Retinal pigment epithelial cell (primary cell): ENCODE data around the gene MRRF.

Experiments used
- DNase-seq: peaks from one replicate; pipeline ENCODE4 v3.0.0-alpha.2; 2010; ENCODE audit warnings: low read depth
- H3K4me3 ChIP-seq: 2 replicates; pipeline ENCODE4 v1.5.1; 2011; ENCODE audit warnings: mild to moderate bottlenecking, low read length, control low read depth, moderate library complexity
- CTCF ChIP-seq: conservative IDR thresholded peaks from 2 replicates; pipeline ENCODE4 v1.5.1; 2011; ENCODE audit warnings: low read depth, low read length, control low read depth, inconsistent platforms

MRRF gene

DNA sequence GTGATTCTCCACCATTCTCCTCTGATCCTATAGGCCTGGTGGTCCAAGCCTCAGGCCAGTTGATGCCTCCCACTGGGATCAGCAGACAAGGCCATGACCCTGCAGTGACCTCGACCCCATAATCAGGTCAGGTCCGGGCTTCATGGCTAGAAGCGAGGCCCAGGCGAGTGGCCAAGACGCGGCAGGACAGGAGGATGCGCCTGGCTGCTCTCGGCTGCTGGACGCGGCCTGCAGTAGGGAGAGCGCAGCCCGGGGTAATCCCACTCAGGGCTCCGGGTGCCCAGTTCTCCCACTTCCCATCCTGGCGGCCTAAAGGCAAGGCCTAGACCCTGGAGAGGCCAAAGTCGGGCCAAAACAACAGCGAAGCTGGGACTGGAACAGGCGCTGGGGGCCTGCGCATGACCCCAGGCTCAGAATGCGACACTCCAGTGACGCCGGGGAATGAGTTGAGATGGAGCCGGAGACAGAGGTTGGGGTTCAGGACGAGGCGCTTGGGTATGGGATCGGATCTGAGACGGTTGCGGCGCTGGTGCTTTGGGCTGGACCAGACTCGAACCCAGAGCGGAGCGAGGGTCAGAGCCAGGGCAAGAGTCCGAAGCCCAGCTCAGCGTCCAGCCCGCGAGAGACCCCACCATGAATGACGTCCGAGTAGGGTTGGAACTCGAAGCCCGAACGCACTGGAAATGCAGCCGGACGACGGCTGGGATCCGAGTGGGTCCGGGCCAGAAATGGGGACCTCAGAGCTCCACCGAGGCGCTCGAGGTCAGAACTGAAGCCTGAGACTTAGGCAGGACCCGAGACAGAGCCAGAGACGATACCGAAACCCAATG lies 39.2 kb upstream of the MRRF start:
- TF ChIP-seq CTCF: no peak
- DNase-seq: no peak
- no peak overlapping the region for H3K4me3 ChIP-seq

GRCh38 chr9:122226142-122226757 lies 38.4 kb upstream of the MRRF start:
- no peak for DNase-seq
- no peak for TF ChIP-seq CTCF
- no peak overlapping the region for H3K4me3 ChIP-seq

- H3K4me3 ChIP-seq: no peak overlapping the region
- no peak for TF ChIP-seq CTCF
- no peak for DNase-seq
Observed at GRCh38 chr9:122226758-122227574, 37.7 kb upstream of the MRRF start.

DNA sequence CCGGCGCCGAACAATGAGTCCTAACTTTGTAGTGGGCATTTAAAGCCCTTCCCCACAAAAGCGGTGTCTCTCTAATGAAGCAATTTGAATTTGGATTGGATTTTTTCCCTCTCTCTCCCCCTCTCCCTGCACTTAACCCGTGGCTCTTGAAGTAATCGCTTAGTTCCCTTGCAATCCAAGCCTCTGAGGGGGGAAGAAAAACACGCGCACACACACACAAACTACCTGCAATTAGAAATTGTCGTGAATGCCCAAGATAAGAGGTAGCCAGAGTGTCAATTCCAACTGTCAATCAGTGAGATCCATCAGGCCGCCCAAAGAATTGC lies 37.1 kb upstream of the MRRF start:
- no peak overlapping the region for H3K4me3 ChIP-seq
- no peak for TF ChIP-seq CTCF
- no peak for DNase-seq

- no peak for TF ChIP-seq CTCF
- no peak overlapping the region for H3K4me3 ChIP-seq
- DNase-seq: no peak
Observed at GRCh38 chr9:122228191-122228567, 36.5 kb upstream of the MRRF start.

GRCh38 chr9:122228568-122229484 lies 35.9 kb upstream of the MRRF start, which contains the start of gene LHX6:
LHX6 (minus strand) TSS chr9:122228957; CDS start chr9:122228740, 217 bp downstream.
- DNase-seq: no peak
- no peak within 1 kb of the TSS for H3K4me3 ChIP-seq

More at GRCh38 chr9:122228568-122229484, 35.9 kb upstream of the MRRF start, which contains the start of gene LHX6:
- no peak for TF ChIP-seq CTCF
